Peyer's patch (tissue), 4 donors: Measurements from ENCODE around the gene PRPF6.
"Not testable (repeated sequence)": the region's sequence is repeated elsewhere in the genome, so short reads cannot be mapped to it uniquely, and the experiment has no call there.

ENCODE experiments used
- CTCF ChIP-seq, 6 experiments: fragments of 450-650 bp in 4 of 6; fragments of 200-600 bp in 2 of 6; sonication (generic) in 1 of 6; IDR thresholded peaks; one replicate each; pipeline ENCODE4 v1.5.1; 2017 to 2019; ENCODE audit warnings: antibody characterized with exemption in 6 of 6, mild to moderate bottlenecking in 3 of 6, moderate library complexity in 1 of 6
- POLR2A ChIP-seq, 2 donors: fragments of 450-650 bp; IDR thresholded peaks; one replicate each; pipeline ENCODE4 v1.5.1; 2017; ENCODE audit warnings: antibody characterized with exemption in 2 of 2, mild to moderate bottlenecking in 2 of 2, moderate library complexity in 2 of 2

- TF ChIP-seq CTCF, POLR2A (IDR thresholded peaks at IDR 0.05): not testable (repeated sequence)
Measured at GRCh38 chr20:64012385-64013154, 31.6 kb downstream of the PRPF6 start.
